Astrocyte of the spinal cord (primary cell): Measurements from ENCODE around the gene WHRN.

Source experiments
- DNase-seq: peaks from one replicate; pipeline ENCODE4 v3.0.0; 2011; ENCODE audit warnings: low read depth, low spot score
- H3K4me3 ChIP-seq: 2 replicates; pipeline ENCODE4 v1.5.1; 2011; ENCODE audit warnings: low read depth, mild to moderate bottlenecking, low read length, moderate library complexity
- in situ Hi-C: cut with HindIII; loops from 2 replicates; pipeline ENCODE4 v1.10.0; 2017; ENCODE audit warnings: low sequenced_read_pairs
- TF ChIP-seq, protein P1 (sequence below): IDR thresholded peaks from 2 replicates; pipeline ENCODE4 v1.5.1; 2012; ENCODE audit warnings: low read depth, mild to moderate bottlenecking, low read length, inconsistent platforms

WHRN gene

DNA sequence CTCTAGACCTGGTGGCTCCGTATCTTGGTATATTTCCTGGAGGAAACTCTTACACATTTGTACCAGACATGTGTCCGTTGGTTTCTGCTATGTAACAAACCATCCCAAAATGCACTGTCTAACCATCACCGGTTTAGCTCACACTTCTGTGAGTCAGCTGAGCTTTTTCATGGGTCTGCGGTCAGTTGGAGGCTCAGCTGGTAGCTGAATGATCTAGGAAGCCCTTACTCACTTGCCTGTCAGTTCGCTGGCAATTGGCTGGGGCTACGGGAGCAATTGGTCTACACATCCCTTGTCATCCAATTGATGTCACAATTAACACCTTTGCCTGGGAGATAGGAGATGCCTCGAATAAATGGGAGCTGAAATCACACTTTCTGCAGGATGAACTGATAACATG lies 11.6 kb upstream of the WHRN start:
- TF ChIP-seq, protein P1, sequence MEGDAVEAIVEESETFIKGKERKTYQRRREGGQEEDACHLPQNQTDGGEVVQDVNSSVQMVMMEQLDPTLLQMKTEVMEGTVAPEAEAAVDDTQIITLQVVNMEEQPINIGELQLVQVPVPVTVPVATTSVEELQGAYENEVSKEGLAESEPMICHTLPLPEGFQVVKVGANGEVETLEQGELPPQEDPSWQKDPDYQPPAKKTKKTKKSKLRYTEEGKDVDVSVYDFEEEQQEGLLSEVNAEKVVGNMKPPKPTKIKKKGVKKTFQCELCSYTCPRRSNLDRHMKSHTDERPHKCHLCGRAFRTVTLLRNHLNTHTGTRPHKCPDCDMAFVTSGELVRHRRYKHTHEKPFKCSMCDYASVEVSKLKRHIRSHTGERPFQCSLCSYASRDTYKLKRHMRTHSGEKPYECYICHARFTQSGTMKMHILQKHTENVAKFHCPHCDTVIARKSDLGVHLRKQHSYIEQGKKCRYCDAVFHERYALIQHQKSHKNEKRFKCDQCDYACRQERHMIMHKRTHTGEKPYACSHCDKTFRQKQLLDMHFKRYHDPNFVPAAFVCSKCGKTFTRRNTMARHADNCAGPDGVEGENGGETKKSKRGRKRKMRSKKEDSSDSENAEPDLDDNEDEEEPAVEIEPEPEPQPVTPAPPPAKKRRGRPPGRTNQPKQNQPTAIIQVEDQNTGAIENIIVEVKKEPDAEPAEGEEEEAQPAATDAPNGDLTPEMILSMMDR, result no peak
- no peak overlapping the region for H3K4me3 ChIP-seq
- peak; percentile 80 for DNase-seq
- in situ Hi-C loops, result no loop called here

DNA sequence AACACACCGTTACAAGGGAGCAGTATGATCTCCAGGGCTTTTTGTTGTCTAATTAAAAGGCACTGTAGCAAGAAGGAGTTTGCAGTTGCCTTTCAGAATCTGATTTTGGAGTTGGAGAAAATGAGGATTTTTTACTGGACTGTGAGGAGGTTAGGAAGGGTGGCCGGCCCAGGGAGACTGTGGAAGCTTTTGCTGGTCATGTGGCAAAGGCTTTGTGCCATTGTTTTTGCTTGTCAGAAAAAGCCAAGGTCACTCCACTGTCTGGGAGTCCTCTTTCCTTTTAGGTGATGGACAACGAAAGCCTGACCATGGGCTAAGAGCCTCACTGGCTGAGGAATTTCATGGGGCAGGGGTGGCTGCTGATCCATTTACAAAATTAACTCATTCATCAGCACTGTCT lies 10.3 kb upstream of the WHRN start:
- no peak overlapping the region for H3K4me3 ChIP-seq
- DNase-seq, result no peak
- in situ Hi-C loops, result no loop called here
- TF ChIP-seq, protein P1, result no peak

DNA sequence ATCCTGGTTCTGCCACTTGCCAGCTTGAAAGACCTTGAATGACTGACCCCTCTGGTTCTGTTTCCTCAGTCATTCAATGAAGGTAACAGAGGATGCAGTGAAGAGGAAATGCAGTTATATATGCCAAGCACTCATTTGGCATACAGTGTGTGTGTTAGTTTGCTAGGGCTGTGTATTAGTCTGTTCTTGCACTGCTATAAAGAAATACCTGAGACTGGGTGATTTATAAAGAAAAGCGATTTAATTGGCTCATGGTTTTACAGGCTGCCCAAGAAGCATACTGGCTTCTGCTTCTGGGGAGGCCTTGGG lies 8.6 kb upstream of the WHRN start:
- TF ChIP-seq, protein P1, result no peak
- no peak overlapping the region for H3K4me3 ChIP-seq
- no peak for DNase-seq
- in situ Hi-C loops, result no loop called here

DNA sequence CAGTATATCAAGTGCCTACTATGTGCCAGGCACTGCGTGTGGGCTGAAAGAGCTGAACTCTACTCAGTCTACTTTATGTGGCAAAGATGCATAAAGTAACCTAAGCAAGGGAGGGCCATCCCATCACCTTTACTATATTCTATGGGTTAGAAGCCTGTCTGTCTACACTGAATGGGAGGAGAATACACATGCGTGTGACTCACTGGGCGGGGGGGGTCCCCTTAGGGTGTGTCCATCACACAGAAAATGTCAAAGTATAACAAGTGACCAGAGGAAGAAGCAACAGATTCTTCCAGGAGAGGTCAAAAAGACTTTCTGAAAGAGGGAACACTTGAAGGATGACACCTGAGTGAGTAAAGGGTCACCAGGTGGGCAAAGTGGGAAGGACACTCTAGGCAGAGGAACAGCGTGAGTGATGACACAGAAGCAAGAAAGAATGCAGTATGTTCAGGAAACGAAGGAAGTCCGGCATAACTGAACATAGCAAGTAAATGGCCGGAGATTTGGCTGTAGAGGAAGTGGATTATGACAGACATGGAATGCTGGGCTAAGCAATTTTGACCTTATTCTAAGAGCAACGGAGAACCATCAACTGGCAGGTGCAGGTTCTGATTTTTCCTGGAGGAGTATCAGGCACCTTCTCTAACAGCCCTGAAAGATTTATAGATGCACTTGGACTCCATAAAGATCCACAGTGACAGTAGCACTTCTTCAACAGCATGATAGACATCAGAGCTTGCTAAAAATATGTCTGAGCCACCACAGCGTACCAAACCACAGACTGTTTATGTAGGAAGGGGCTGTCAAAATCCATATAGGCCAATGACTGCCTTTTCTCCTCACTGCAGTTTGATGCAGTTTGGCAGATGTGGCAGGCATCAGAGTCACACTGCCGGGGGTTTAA lies 8.0 kb upstream of the WHRN start:
- in situ Hi-C loops, result no loop called here
- H3K4me3 ChIP-seq, result no peak overlapping the region
- TF ChIP-seq, protein P1, result no peak
- DNase-seq, result no peak

DNA sequence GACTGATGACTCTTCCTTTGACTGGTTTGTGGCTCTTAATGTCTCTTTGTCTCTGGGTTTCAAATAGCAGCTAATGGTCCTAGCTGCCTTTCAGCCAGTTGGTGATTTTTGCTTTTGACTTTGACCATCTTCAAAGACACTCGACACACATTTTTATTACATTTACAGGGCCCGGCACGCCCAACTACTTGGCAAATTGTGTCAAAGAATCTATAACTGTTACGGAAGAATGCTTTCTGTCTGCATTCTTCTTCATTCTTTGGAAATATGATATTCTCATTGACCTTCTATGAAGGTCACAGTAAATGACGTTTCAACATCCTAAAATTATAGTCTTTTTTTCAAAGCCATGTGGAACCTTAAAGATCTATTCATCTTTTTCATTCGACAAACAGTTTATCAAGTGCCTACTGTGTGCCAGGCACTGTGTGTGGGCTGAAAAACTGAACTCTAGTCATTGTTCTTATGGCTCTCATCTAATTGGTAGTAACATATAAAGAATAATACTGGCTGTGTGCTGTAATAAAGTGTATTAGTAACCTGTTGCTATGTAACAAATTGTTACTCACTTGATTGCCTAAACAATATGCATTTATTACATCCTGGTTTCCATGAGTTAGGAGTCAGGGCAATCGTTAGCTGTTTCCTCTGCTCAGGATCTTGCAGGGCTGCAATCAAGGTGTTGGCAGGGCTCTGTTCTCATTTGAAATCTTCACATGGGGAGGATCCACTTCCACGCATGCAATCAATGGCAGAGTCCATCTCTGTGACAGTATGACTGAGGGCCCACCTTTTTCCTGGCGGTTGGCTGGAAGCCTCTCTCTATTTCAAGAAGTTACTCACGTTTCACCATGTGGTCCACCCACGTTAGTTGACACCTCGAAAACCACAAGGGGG lies 7.0 kb upstream of the WHRN start:
- TF ChIP-seq, protein P1, result no peak
- H3K4me3 ChIP-seq, result no peak overlapping the region
- in situ Hi-C loops, result no loop called here
- no peak for DNase-seq

DNA sequence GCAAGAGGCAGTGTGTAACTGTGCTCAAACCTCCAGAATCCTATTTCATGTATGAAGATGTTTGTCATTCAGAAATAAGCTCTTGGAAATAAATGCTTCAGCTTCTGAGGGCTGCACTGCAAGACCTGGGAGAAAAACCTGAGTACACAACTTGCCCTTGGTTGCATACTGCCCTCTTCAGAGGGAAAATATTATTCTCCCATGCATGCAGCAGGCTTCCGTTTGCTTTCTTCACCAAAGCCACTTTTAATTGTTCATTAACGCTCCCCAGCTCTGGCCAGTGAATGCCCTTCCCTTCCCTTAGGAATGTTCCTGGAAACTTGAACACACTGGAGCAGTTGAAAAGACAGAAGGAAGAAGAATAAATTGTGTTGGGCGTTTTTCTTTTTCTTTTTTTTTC lies 2.5 kb upstream of the WHRN start:
- DNase-seq, result no peak
- TF ChIP-seq, protein P1, result peak; percentile 34
- in situ Hi-C loops, result no loop called here
- H3K4me3 ChIP-seq, result no peak overlapping the region
